Nephron (organoid): ENCODE results near the gene SNRPN.
A peak's percentile ranks its signal among the peaks of the same experiment; 100 is the strongest.

Source experiments
- H3K27ac Mint-ChIP-seq, 3 experiments: 2 replicates each; pipeline ENCODE4 v1.8.0; 2020; ENCODE audit warnings: mixed read lengths in 3 of 3, mild to moderate bottlenecking in 2 of 3, moderate library complexity in 1 of 3
- H3K27me3 Mint-ChIP-seq: 2 replicates; pipeline ENCODE4 v1.8.0; 2021; ENCODE audit warnings: low read depth, mild to moderate bottlenecking, moderate library complexity, mixed read lengths
- H3K36me3 Mint-ChIP-seq: 2 replicates; pipeline ENCODE4 v1.8.0; 2020; ENCODE audit warnings: low read depth, mixed read lengths
- H3K4me1 Mint-ChIP-seq: 2 replicates; pipeline ENCODE4 v1.8.0; 2020; ENCODE audit warnings: mixed read lengths
- H3K4me3 Mint-ChIP-seq, 3 experiments: 2 replicates each; pipeline ENCODE4 v1.8.0; 2020; ENCODE audit warnings: mild to moderate bottlenecking in 3 of 3, mixed read lengths in 3 of 3, moderate library complexity in 2 of 3
- H3K9me3 Mint-ChIP-seq: 2 replicates; pipeline ENCODE4 v1.8.0; 2020; ENCODE audit warnings: mixed read lengths
- CTCF ChIP-seq, 3 experiments: fragments of 200-600 bp; sonication (generic); IDR thresholded peaks; one replicate each; pipeline ENCODE4 v1.5.0; 2021; ENCODE audit warnings: antibody characterized with exemption in 3 of 3; ENCODE audit not compliant: unreplicated experiment in 3 of 3

SNRPN gene

GRCh38 chr15:24945711-24946110 lies 9.1 kb upstream of the SNRPN start:
- no peak overlapping the region for H3K4me3 Mint-ChIP-seq
- H3K36me3 Mint-ChIP-seq, result no peaks in the 10 kb centered on the region
- H3K27ac Mint-ChIP-seq, result peak overlapping the region in 1 of 3 experiments; percentile 63
- peaks cover 4% of the 10 kb centered on the region for H3K9me3 Mint-ChIP-seq
- peaks cover 21% of the 10 kb centered on the region for H3K4me1 Mint-ChIP-seq
- no peak for TF ChIP-seq CTCF (IDR thresholded peaks at IDR 0.05; ENCODE audit: unreplicated experiment in 3 of 3)
- no peaks in the 10 kb centered on the region for H3K27me3 Mint-ChIP-seq

- TF ChIP-seq CTCF (IDR thresholded peaks at IDR 0.05; ENCODE audit: unreplicated experiment in 3 of 3), result no peak
- Mint-ChIP-seq H3K9me3 (peaks cover 7% of the 10 kb centered on the region), H3K27me3 (no peaks in the 10 kb centered on the region), H3K4me3 (no peak overlapping the region), H3K36me3 (no peaks in the 10 kb centered on the region), H3K4me1 (peaks cover 12% of the 10 kb centered on the region), H3K27ac (no peak overlapping the region)
These were observed 6.3 kb upstream of the SNRPN start for GRCh38 chr15:24948495-24948894.

GRCh38 chr15:24955531-24955921 lies 739 bp downstream of the SNRPN start:
- H3K4me1 Mint-ChIP-seq, result peaks cover 11% of the 10 kb centered on the region
- peaks cover 11% of the 10 kb centered on the region for H3K36me3 Mint-ChIP-seq
- H3K9me3 Mint-ChIP-seq, result peaks cover 23% of the 10 kb centered on the region
- no peaks in the 10 kb centered on the region for H3K27me3 Mint-ChIP-seq
- no peak for TF ChIP-seq CTCF (IDR thresholded peaks at IDR 0.05; ENCODE audit: unreplicated experiment in 3 of 3)
- H3K4me3 Mint-ChIP-seq, result peak overlapping the region; percentile 89 to 97 (median 97)
- peak overlapping the region; percentile 99 to 100 (median 99) for H3K27ac Mint-ChIP-seq

- H3K4me3 Mint-ChIP-seq, result peak overlapping the region; percentile 89 to 97 (median 97)
- peaks cover 11% of the 10 kb centered on the region for H3K4me1 Mint-ChIP-seq
- H3K27ac Mint-ChIP-seq, result peak overlapping the region; percentile 99 to 100 (median 99)
- peaks cover 20% of the 10 kb centered on the region for H3K9me3 Mint-ChIP-seq
- H3K27me3 Mint-ChIP-seq, result no peaks in the 10 kb centered on the region
- H3K36me3 Mint-ChIP-seq, result peaks cover 17% of the 10 kb centered on the region
- no peak for TF ChIP-seq CTCF (IDR thresholded peaks at IDR 0.05; ENCODE audit: unreplicated experiment in 3 of 3)
These were observed 1.5 kb downstream of the SNRPN start for GRCh38 chr15:24956111-24956838.

- TF ChIP-seq CTCF (IDR thresholded peaks at IDR 0.05; ENCODE audit: unreplicated experiment in 3 of 3), result no peak
- Mint-ChIP-seq H3K4me3 (peak overlapping the region; percentile 89 to 97 (median 97)), H3K36me3 (peaks cover 25% of the 10 kb centered on the region)
These were observed 2.9 kb downstream of the SNRPN start for GRCh38 chr15:24957691-24958090.

GRCh38 chr15:24961967-24962366 lies 7.2 kb downstream of the SNRPN start:
- no peak for TF ChIP-seq CTCF (IDR thresholded peaks at IDR 0.05; ENCODE audit: unreplicated experiment in 3 of 3)
- Mint-ChIP-seq H3K36me3 (peaks cover 58% of the 10 kb centered on the region), H3K4me1 (peaks cover 11% of the 10 kb centered on the region), H3K27ac (no peak overlapping the region), H3K4me3 (no peak overlapping the region), H3K27me3 (no peaks in the 10 kb centered on the region), H3K9me3 (peaks cover 19% of the 10 kb centered on the region)

More at GRCh38 chr15:24957691-24958090, 2.9 kb downstream of the SNRPN start:
- peak overlapping the region; percentile 83 to 99 (median 99) for H3K27ac Mint-ChIP-seq
- no peaks in the 10 kb centered on the region for H3K27me3 Mint-ChIP-seq
- peaks cover 20% of the 10 kb centered on the region for H3K9me3 Mint-ChIP-seq
- H3K4me1 Mint-ChIP-seq, result peaks cover 11% of the 10 kb centered on the region
